MM.1S (cell line): ENCODE results near the gene IL1RAPL1.

Experiments
- DNase-seq: peaks from one replicate; pipeline ENCODE4 v3.0.0-alpha.2; 2015
- H2AFZ ChIP-seq: fragments of 300-600 bp; sonication (generic); 2 replicates; pipeline ENCODE4 v1.6.0; 2016; ENCODE audit warnings: antibody characterized with exemption, low read length
- H3F3A ChIP-seq: fragments of 300-600 bp; sonication (generic); 2 replicates; pipeline ENCODE4 v1.6.1; 2016; ENCODE audit warnings: mild to moderate bottlenecking, antibody characterized with exemption, low read length, moderate library complexity, mixed read lengths; ENCODE audit not compliant: insufficient read depth
- H3K27ac ChIP-seq: fragments of 300-600 bp; sonication (generic); 2 replicates; pipeline ENCODE4 v1.5.1; 2016; ENCODE audit warnings: mild to moderate bottlenecking, low read length
- H3K27me3 ChIP-seq: fragments of 300-600 bp; sonication (generic); replicated peaks from 2 replicates; pipeline ENCODE4 v1.6.0; 2016; ENCODE audit warnings: low read length; ENCODE audit not compliant: insufficient read depth
- H3K36me3 ChIP-seq: fragments of 300-600 bp; sonication (generic); replicated peaks from 2 replicates; pipeline ENCODE4 v1.6.1; 2016; ENCODE audit warnings: mild to moderate bottlenecking, low read length, mixed read lengths; ENCODE audit not compliant: insufficient read depth
- H3K4me1 ChIP-seq: fragments of 300-600 bp; sonication (generic); 2 replicates; pipeline ENCODE4 v1.6.1; 2016; ENCODE audit warnings: low read length, mixed read lengths
- H3K4me2 ChIP-seq: fragments of 300-600 bp; sonication (generic); 2 replicates; pipeline ENCODE4 v1.6.0; 2016; ENCODE audit warnings: low read depth, low read length
- H3K4me3 ChIP-seq: fragments of 300-600 bp; sonication (generic); 2 replicates; pipeline ENCODE4 v1.5.1; 2016; ENCODE audit warnings: low read length, mixed read lengths
- H3K79me2 ChIP-seq: fragments of 300-600 bp; sonication (generic); 2 replicates; pipeline ENCODE4 v1.6.1; 2016; ENCODE audit warnings: mixed run types, low read length, mixed read lengths
- H3K9ac ChIP-seq: fragments of 300-600 bp; sonication (generic); 2 replicates; pipeline ENCODE4 v1.6.1; 2016; ENCODE audit warnings: low read length, mixed read lengths
- H3K9me2 ChIP-seq: fragments of 300-600 bp; sonication (generic); replicated peaks from 2 replicates; pipeline ENCODE4 v1.6.1; 2016; ENCODE audit warnings: mild to moderate bottlenecking, low read length, mixed read lengths; ENCODE audit not compliant: insufficient read depth
- H3K9me3 ChIP-seq: fragments of 300-600 bp; sonication (generic); replicated peaks from 2 replicates; pipeline ENCODE4 v1.6.1; 2016; ENCODE audit warnings: mild to moderate bottlenecking, low read length, mixed read lengths; ENCODE audit not compliant: insufficient read depth
- H4K20me1 ChIP-seq: fragments of 300-600 bp; sonication (generic); 2 replicates; pipeline ENCODE4 v1.6.1; 2016; ENCODE audit warnings: mild to moderate bottlenecking, low read length, moderate library complexity, mixed read lengths; ENCODE audit not compliant: insufficient read depth
- EZH2 ChIP-seq: fragments of 300-600 bp; sonication (generic); optimal IDR thresholded peaks from 2 replicates; pipeline ENCODE3; 2017; ENCODE audit warnings: low read depth, mild to moderate bottlenecking, antibody characterized with exemption, low read length, mixed read lengths
- EZH2phosphoT487 ChIP-seq: fragments of 300-600 bp; sonication (generic); IDR thresholded peaks from 2 replicates; pipeline ENCODE4 v1.6.1; 2018; ENCODE audit warnings: antibody characterized with exemption, low read length
- TF ChIP-seq, protein P1 (sequence below): fragments of 300-600 bp; sonication (generic); IDR thresholded peaks from 2 replicates; pipeline ENCODE4 v1.5.1; 2016; ENCODE audit warnings: antibody characterized with exemption, low read length, mixed read lengths

The IL1RAPL1 gene

GRCh38 chrX:29432534-29432933 is 845.3 kb downstream of the IL1RAPL1 start:
- no peaks in the 10 kb centered on the region for H3K79me2 ChIP-seq
- no peaks in the 10 kb centered on the region for H3K9me2 ChIP-seq
- DNase-seq, result no peak
- H3K4me2 ChIP-seq, result no peak overlapping the region
- H3K36me3 ChIP-seq, result no peaks in the 10 kb centered on the region
- H3K27ac ChIP-seq, result no peak overlapping the region
- H3K4me3 ChIP-seq, result no peak overlapping the region
- H4K20me1 ChIP-seq, result no peaks in the 10 kb centered on the region
- H2AFZ ChIP-seq, result no peak overlapping the region
- no peaks in the 10 kb centered on the region for H3K4me1 ChIP-seq
- H3K9ac ChIP-seq, result no peak overlapping the region
- TF ChIP-seq EZH2phosphoT487, result no peak
- TF ChIP-seq, protein P1, sequence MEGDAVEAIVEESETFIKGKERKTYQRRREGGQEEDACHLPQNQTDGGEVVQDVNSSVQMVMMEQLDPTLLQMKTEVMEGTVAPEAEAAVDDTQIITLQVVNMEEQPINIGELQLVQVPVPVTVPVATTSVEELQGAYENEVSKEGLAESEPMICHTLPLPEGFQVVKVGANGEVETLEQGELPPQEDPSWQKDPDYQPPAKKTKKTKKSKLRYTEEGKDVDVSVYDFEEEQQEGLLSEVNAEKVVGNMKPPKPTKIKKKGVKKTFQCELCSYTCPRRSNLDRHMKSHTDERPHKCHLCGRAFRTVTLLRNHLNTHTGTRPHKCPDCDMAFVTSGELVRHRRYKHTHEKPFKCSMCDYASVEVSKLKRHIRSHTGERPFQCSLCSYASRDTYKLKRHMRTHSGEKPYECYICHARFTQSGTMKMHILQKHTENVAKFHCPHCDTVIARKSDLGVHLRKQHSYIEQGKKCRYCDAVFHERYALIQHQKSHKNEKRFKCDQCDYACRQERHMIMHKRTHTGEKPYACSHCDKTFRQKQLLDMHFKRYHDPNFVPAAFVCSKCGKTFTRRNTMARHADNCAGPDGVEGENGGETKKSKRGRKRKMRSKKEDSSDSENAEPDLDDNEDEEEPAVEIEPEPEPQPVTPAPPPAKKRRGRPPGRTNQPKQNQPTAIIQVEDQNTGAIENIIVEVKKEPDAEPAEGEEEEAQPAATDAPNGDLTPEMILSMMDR, result no peak
- TF ChIP-seq EZH2, result no peak
- no peaks in the 10 kb centered on the region for H3K9me3 ChIP-seq
- no peaks in the 10 kb centered on the region for H3F3A ChIP-seq
- no peaks in the 10 kb centered on the region for H3K27me3 ChIP-seq

GRCh38 chrX:29434939-29435338 is 847.7 kb downstream of the IL1RAPL1 start:
- Histone ChIP-seq H3K4me1 (no peaks in the 10 kb centered on the region), H2AFZ (no peak overlapping the region), H4K20me1 (no peaks in the 10 kb centered on the region), H3K4me2 (no peak overlapping the region), H3K79me2 (no peaks in the 10 kb centered on the region), H3K27me3 (no peaks in the 10 kb centered on the region), H3K9me2 (no peaks in the 10 kb centered on the region), H3F3A (no peaks in the 10 kb centered on the region), H3K4me3 (no peak overlapping the region), H3K27ac (no peak overlapping the region), H3K9ac (no peak overlapping the region), H3K36me3 (no peaks in the 10 kb centered on the region), H3K9me3 (no peaks in the 10 kb centered on the region)
- DNase-seq, result no peak
- TF ChIP-seq EZH2 (no peak), EZH2phosphoT487 (no peak)
- TF ChIP-seq, protein P1, result no peak

GRCh38 chrX:29435396-29435795 is 848.1 kb downstream of the IL1RAPL1 start:
- H3K27ac ChIP-seq, result no peak overlapping the region
- no peak overlapping the region for H3K4me2 ChIP-seq
- no peak for DNase-seq
- H3K4me1 ChIP-seq, result no peaks in the 10 kb centered on the region
- no peaks in the 10 kb centered on the region for H3K36me3 ChIP-seq
- no peak overlapping the region for H2AFZ ChIP-seq
- no peaks in the 10 kb centered on the region for H3K9me3 ChIP-seq
- no peak overlapping the region for H3K4me3 ChIP-seq
- no peaks in the 10 kb centered on the region for H3K27me3 ChIP-seq
- H3K79me2 ChIP-seq, result no peaks in the 10 kb centered on the region
- no peaks in the 10 kb centered on the region for H3F3A ChIP-seq
- no peak overlapping the region for H3K9ac ChIP-seq
- no peaks in the 10 kb centered on the region for H3K9me2 ChIP-seq
- TF ChIP-seq, protein P1, result no peak
- no peak for TF ChIP-seq EZH2phosphoT487
- no peak for TF ChIP-seq EZH2
- H4K20me1 ChIP-seq, result no peaks in the 10 kb centered on the region
